VCaP (cell line): Measurements from ENCODE around the gene MBTD1.
A peak's percentile ranks its signal among the peaks of the same experiment; 100 is the strongest.

Experiments
- H3K27ac ChIP-seq: fragments of 450-650 bp; 2 replicates; pipeline ENCODE4 v1.5.1; 2017
- TF ChIP-seq, protein P1 (sequence below): fragments of 450-650 bp; conservative IDR thresholded peaks from 2 replicates; pipeline ENCODE4 v1.5.1; 2017; ENCODE audit warnings: mild to moderate bottlenecking, moderate library complexity

The MBTD1 gene

DNA sequence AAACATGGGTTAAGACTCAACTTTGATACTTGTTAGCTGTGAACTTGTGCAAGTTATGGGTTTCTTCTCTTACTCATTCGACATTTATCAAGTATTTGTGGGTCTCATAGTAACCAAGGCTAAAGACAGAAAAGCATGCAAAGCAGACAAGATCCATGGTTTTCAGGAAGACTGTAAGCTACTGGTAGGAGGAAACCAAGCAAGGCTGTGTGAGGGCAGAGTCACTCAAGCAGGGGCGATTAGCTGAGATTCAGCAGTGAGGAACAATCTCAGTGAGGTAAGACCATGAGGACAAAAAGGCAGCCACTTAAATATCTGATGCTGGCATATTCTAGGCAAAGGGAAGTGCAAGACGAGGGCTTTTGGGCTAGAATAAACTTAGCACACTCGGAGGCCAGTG, 29.5 kb downstream of the MBTD1 start:
- TF ChIP-seq, protein P1, sequence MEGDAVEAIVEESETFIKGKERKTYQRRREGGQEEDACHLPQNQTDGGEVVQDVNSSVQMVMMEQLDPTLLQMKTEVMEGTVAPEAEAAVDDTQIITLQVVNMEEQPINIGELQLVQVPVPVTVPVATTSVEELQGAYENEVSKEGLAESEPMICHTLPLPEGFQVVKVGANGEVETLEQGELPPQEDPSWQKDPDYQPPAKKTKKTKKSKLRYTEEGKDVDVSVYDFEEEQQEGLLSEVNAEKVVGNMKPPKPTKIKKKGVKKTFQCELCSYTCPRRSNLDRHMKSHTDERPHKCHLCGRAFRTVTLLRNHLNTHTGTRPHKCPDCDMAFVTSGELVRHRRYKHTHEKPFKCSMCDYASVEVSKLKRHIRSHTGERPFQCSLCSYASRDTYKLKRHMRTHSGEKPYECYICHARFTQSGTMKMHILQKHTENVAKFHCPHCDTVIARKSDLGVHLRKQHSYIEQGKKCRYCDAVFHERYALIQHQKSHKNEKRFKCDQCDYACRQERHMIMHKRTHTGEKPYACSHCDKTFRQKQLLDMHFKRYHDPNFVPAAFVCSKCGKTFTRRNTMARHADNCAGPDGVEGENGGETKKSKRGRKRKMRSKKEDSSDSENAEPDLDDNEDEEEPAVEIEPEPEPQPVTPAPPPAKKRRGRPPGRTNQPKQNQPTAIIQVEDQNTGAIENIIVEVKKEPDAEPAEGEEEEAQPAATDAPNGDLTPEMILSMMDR: no peak
- no peak overlapping the region for H3K27ac ChIP-seq

DNA sequence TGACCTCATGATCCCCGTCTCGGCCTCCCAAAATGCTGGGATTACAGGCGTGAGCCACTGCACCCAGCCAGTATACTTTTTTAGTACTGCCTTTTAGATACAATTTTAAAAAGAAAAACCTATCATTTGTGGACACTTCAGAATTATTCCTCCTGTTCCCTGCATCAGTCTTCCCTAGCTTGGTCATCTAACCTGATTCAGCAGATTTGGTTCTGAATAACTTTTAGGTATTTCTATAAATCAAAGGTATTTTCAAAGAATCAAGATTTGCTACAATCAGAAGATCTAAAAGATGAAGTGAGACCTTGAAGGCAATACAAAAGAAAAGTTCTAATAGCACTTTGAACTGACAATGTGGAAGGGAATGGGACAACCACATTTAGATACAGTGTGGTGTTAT, 30.0 kb downstream of the MBTD1 start:
- H3K27ac ChIP-seq: no peak overlapping the region
- TF ChIP-seq, protein P1: no peak

DNA sequence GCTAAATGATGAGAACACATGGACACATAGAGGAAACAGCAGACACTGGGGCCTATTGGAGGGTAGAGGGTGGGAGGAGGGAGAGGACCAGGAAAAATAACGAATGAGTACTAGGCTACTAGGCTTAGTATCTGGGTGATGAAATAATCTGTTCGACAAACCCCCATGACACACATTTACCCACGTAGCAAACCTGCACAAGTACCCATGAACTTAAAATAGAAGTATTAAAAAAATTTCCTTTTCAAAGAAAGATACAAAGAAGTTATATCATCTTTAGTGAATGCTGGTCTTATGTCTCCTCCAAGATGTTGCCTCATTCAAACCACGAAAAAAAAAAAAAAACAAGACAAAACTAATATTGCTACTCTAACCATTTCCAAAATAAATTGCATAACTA, 31.7 kb downstream of the MBTD1 start:
- TF ChIP-seq, protein P1: no peak
- no peak overlapping the region for H3K27ac ChIP-seq

DNA sequence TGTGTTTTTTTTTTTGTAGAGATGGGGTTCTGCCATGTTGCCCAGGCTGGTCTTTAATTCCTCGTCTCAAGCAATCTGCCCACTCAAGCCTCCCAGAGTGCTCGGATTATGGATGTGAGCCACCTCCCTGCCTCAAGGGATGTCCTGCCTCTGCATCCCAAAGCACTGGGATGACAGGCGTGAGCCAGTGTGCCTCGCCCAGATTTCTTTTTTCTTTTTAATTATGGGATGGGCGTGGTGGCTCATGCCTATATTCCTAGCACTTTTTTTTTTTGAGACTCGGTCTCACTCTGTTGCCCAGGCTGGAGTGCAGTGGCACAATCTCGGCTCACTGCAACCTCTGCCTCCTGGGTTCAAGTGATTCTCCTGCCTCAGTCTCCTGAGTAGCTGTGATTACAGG, 34.3 kb downstream of the MBTD1 start:
- peak overlapping the region; percentile 54 for H3K27ac ChIP-seq

DNA sequence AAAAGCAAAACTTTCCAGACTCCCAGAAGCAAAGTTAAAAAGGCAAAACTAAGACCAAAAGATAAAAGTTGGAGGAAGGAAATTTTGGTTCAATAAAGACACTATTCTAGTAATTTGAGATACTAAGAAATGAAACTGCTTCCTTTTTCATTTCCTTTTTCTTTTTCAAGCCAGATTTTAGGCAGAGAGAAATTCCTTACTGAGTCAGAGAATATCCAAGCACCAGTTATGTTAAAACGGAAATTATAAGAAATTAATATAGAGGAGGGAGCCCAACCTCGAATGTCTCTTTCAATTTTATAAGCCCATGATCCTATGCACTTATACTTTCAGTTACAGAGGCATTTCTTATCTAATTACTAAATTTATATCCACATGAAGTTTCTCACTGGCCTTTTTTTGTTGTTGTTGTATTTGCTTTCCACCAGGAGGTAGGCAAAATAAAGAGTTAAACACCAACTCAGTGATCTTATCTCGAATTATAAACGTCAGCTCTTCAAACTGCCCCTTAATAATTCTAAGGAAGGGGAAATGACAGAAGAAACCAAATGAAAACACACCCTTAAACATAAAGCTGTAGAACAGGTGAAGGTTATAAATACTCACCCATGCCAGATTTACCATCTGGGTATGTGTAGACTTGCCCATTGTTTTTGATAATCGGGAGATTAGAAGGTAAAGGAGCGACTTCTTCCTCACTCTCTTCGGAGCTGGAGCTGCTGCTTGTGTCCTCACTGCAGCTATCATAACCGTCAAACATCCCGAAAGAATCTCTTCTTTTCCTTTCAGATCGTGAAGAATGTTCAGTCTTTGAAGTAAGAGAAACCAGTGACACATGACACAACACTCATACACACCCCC, 35.2 kb downstream of the MBTD1 start:
- TF ChIP-seq, protein P1: no peak
- H3K27ac ChIP-seq: peak overlapping the region; percentile 54

DNA sequence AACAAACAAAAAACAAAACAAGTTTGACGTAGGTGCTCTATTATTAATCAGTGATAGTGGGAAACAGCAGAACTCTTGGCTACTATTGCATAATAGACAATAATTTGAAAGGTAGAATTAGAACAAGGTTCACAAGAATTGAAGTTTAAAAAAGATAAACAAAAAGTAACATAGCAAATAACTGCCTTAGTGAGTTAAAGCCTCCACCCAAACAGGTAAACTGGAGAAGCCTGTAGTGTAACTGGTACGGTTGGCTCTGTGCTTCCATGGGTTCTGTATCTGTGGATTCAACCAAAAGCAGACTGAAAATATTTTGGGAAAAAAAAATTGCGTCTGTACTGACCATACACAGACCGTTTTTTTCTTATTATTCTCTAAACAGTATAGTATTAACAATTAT, 38.5 kb downstream of the MBTD1 start:
- TF ChIP-seq, protein P1: no peak
- H3K27ac ChIP-seq: no peak overlapping the region

DNA sequence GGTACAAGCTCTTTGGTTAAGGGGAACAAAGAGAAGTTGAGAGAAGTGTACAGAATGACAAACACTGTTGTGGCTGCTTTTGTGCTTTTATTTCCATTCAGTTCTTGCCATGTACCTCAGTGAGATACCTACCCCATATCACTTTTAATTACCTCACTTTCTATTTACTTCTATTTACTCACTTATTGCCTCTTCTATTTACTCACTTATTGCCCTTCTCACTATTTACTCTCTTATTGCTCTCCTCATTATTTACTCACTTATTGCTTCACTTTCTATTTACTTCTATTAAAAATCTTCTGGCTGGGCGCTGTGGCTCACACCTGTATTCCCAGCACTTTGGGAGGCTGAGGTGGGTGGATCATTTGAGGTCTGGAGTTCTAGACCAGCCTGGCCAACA, 41.9 kb downstream of the MBTD1 start:
- TF ChIP-seq, protein P1: no peak
- no peak overlapping the region for H3K27ac ChIP-seq

DNA sequence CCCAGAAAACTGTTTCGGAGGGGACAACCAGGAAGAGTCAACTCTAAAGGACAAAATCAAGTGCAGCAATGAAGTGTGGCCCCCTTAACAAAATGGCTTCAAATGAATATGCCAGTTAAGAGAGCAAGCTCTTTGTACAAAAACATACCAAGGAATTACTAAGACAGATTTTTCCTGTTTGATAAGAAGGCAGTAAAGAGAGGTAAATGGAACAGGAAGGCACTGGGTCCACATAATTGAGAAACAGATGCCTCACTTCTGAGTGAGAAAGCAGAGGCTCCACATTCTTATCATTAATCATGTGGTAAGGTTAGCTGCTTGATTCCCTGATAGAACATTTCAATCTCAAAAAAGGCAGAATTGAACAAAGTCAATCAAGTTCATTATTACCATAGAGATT, 44.9 kb downstream of the MBTD1 start:
- TF ChIP-seq, protein P1: no peak

More for the DNA sequence above, 44.9 kb downstream of the MBTD1 start:
- H3K27ac ChIP-seq: no peak overlapping the region
